Hematopoietic multipotent progenitor cell treated with erythropoietin and hydrocortisone succinate and interleukin-3 and kit ligand, for 8 days (in vitro differentiated cells): ENCODE measurements around the gene WBP11.
"Not testable (repeated sequence)": the region's sequence is repeated elsewhere in the genome, so short reads cannot be mapped to it uniquely, and the experiment has no call there.

Source experiments
- DNase-seq: peaks from one replicate; pipeline ENCODE4 v3.0.0-alpha.2; 2015

The WBP11 gene

DNA sequence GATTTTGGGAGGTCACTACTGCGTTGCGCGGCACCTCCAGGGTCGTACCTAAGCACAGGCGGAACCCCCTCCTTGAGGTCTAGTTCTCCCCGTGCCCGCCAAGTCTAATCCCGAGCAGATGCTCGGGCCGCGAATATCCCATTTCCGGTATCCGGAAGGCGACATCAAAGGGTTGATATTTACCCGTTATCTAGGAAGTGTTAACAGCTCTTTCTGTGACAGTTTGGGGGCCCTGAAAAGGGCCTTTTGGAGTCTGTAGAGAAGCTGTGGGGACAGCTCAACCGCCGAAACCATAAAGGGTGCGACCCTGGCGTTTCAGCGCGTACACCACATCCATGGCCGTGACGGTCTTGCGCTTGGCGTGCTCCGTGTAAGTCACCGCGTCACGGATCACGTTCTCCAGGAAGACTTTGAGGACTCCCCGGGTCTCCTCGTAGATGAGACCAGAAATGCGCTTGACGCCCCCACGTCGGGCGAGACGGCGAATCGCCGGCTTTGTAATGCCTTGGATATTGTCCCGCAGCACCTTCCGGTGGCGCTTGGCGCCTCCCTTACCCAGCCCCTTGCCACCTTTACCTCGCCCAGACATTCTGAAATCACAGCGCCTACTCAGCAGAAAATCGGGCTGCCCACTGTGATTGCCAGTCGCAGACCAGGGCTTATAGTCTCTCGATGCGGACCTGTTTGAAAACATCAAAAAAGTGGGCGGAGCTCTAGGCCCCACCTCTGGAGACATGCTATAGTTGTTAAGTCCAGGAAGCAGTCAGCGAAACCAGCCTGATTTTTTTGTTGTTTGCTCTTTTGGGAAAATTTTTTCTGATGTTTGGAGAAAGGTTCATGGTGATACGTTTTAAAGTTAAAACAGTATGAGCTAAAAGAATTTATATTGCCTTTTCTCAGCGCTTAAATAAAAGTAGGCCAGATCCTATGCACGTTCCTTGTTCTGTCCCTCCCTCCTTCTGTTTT lies 32.5 kb downstream of the WBP11 start:
- DNase-seq: peak; percentile 95

- DNase-seq: peak; percentile 82
Observed at GRCh38 chr12:14769969-14770495, 33.2 kb downstream of the WBP11 start.

- no peak for DNase-seq
Observed at GRCh38 chr12:14769466-14769968, 33.8 kb downstream of the WBP11 start.

- DNase-seq: no peak
Observed at GRCh38 chr12:14768823-14769405, 34.4 kb downstream of the WBP11 start.

DNA sequence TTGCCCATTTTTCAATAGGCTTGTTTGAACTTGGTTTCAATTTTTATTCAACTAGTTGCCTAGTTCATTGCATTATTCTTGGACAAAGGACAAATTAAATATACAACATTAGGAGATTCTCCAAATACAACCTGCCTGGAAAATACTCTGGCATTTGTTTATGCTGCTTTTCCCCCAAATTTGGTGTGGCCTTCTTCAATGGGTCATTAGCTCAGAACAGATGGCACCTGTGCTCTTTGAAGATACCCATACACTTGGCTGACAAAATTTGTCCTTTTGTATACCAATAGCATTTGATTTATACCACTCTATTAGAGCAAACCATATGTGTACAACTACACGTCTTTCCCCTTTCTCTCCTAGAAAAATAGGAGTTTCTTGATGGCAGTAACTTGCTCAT lies 35.7 kb downstream of the WBP11 start:
- DNase-seq: no peak

DNA sequence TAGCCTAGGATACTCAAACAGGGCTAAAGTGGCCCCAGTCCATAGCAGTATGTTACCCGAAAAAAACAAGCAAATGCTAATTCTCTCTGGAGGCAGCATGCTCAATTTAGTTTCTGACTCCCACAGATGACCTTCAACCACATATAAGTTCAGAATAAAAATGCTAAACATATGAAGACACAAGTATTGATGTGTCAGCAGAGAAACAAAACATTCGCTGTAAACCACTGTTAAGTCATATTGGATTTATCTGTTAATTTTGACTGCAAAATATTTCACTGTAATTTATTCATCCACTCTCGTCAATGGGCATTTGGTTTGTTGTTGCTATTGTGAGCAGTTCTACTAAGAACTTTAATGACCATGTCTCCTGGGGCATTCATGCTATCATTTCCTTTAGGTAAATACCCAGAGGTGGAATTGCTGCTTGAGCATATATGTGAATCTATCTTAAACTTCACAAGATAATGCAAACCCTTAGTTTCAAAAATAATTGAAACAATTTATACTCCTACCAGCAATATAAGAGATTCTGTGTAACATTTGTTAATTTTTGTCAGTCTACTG lies 36.5 kb downstream of the WBP11 start:
- DNase-seq: no peak

DNA sequence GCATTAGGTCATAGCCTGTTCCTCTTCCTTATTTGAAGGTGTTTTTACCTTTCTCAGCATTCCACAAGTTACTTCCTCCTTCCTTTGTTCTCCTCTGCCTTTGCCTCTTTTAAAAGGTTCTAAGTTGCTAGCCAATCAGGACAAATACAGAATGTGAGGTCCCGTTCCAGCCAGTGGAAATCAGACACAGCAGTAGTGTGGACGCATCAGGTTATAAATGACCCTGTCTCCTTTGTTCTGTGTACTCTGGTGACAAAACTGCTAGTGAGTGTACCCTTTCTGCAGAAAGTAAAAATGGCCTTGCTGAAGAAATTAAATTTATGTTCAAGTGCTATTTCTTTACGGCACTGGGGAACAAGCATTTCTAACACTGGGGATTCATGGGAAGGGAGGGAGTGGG lies 37.3 kb downstream of the WBP11 start:
- DNase-seq: not testable (repeated sequence)

DNA sequence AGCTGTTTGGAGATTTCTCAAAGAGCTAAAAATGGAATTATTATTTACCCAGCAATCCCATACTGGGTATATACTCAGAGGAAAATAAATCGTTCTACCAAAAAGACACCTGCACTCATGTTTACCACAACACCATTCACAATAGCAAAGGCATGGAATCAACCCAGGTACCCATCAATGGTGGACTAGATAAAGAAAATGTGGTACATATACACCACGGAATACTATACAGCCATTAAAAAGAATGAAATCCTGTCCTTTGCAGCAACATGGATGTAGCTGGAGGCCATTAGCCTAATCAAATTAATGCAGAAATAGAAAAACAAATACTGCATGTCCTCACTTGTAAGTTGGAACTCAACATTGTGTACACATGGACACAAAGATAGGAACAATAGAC lies 37.9 kb downstream of the WBP11 start:
- no peak for DNase-seq

DNA sequence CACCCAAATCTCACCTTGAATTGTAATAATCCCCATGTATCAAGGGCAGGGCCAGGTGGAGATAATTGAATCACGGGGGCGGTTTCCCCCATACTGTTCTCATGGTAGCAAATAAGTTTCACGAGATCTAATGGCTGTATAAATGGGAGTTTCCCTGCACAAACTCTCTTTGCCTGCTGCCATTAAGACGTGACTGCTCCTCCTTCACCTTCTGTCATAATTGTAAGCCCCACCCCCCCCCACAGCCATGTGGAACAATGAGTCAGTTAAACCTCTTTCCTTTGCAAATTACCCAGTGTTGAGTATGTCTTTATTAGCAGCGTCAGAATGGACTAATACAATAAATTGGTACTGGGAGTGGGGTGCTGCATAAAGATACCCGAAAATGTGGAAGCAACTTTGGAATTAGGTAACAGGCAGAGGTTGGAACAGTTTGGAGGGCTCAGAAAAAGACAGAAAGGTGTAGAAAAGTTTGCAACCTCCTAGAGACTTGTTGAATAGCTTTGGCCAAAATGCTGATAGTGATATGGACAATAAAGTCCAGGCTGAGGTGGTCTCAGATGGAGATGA lies 43.5 kb downstream of the WBP11 start:
- not testable (repeated sequence) for DNase-seq

DNA sequence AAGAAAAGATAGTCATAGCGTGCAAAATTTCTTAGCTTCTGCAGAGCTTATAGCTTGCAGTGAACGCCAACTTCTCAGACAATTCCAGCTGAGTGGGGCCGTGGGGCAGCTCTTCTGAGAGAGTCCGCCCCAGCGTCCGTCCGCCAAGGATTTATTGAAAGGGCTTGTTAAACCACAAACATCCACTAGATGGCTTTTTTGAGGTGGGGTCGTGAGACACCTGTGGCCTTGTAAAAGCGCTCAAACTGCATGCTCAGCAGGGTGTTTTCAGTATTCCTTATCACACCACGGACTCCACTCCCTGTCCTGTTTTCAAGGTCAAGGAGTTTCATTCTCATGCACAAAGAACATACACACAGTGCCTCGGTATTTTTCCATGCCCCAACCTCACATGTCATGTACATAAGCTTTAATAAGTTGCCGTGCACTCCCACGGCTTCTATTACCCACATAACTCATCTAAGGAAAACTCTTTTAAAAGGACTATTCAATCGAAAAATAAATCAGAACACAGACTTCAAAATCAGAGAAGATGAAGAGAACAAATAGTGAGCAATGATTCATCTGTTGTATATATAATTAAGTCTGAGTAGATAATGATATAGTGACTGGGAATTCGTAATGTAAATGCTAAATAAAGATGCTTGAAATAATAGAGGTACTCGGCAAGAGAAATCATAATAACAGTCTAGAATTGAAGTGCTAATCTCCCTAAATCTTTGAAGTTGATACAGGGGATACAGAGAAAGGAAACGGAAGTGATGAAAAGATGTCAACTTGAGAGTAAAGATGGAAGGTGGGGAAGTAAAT lies 46.7 kb downstream of the WBP11 start:
- no peak for DNase-seq

DNA sequence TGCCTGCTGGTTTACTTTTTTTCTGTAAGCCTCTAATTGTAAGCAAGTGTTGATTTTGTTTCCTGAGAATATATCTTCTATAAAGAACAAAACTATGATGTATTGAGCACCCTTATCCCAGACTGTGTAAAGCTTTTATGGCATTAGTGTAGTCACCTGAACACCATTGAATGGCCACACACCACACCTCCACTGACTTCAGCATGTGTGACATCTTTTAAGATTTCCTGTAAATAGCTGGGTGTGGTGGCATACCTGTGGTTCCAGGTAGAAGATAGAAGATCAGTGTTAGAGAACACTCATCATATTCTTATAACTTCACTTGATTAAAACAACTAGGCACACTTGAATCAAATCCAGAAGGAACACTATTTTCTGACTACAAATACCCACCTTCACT lies 51.3 kb downstream of the WBP11 start:
- DNase-seq: no peak

DNA sequence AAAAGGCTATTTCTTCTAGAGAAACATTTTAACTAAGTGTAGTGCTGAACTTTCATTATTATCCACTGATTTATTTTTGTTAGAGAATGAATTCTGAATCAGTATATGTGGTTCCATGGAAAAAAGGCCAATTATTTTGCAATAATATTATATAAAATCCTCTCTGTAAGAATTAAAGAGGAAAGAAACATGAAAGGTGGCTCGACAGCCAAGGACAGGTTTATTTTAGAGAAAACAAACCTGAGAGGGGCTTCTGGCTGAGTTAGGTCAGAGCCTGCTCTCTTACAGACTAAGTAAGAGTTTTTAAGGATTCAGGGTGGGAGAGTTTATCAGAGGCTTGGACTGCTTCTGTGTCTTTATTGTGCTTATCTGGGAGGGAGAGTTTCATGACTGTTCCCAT lies 60.2 kb downstream of the WBP11 start:
- no peak for DNase-seq

DNA sequence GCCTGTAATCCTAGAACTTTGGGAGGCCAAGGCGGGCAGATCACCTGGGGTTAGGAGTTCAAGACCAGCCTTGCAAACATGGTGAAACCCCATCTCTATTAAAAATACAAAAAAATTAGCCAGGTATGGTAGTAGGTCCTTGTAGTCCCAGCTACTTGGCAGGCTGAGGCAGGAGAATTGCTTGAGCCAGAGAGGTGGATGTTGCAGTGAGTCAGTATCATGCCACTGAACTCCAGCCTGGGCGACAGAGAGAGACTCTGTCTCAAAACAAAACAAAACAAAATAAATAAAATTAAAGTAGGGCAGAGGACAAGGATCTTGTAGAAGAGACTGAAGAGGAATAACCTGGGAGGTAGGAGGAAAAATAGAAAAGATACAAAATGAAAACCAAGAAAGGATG lies 61.3 kb downstream of the WBP11 start:
- no peak for DNase-seq

GRCh38 chr12:14741153-14741552 lies 62.1 kb downstream of the WBP11 start:
- DNase-seq: no peak

- DNase-seq: not testable (repeated sequence)
Observed at GRCh38 chr12:14736441-14736840, 66.8 kb downstream of the WBP11 start.
